GM21367 (cell line): Measurements from ENCODE around the gene MDGA2.

ENCODE experiments used
- ATAC-seq: cut with Tn5 transposase; IDR thresholded peaks from one replicate; pipeline ENCODE4 v1.9.1; 2021; ENCODE audit not compliant: unreplicated experiment

The MDGA2 gene

DNA sequence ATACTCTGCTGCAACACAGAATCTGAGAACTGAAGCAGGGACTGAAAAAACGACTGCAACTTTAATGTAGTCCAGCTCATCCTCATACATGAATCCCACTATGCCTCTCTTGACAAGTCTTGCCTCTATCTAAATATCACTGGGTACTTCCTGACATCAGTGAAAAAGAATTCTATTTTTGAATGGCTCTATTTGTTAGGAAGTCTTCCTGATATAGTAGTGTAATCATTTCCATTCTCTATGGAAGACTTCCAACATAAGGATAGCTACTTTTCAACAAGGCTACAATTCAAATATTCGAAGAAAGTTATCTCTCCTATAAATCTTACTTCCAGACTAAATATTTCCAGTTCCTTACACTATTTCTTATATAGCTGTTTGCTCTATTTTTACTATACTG, 167.5 kb downstream of the MDGA2 start:
- ATAC-seq = no peak

DNA sequence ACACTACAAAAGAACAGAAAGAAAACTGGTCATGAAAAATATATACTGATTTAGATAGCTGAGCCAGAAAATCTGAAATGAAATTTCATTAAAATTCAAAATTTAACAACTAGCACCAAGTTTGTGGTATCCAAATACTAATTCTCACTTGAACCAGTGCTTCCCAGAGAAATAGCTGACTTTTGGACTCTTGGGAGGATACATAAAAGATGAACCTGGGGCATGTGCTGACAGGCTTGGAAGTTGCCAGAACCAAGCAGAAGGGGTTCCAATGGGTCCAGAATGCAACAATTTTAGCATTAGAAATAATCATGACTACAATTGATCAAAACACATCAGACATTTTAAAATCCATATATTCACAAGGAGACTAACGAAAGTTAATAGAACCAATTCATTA, 175.0 kb downstream of the MDGA2 start:
- no peak for ATAC-seq

GRCh38 chr14:47490766-47491165, 184.6 kb downstream of the MDGA2 start:
- ATAC-seq = no peak

DNA sequence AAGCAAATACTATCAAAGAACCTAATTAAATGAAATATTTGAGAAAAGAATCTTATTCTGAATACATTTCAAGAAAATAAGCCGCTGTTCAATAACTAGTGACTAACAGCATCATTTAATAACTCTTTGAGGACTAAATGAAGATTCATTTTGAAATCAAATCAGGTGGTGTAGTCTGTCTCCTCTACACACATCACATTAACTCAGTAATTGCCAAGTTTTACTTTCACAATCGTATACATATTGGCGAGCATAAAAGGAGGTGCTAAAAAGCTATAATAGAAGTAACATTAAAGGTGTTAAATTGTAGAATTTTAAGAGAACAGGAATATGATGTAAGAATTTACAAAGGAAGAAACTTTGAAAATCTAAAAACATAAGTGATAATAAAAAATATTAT, 185.1 kb downstream of the MDGA2 start:
- no peak for ATAC-seq

GRCh38 chr14:47485421-47485820, 190.0 kb downstream of the MDGA2 start:
- no peak for ATAC-seq

DNA sequence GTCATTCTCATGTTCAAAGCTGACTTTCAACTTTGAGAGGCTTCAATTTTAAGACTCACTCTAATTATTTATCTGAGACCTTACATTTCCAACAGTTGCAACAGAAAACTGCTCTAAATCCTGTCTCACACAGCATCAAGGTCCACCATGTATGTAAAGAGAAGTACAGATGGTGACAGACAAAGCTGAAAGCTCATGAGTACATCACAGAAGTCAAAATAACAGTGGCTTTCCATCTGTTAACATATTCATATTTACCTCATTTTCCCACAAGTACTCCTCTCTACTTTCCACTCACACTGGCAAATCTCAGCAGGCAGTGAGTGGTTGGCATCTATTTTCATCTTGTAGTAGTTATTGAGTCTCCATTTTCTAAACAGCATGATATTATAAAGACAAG, 192.0 kb downstream of the MDGA2 start:
- no peak for ATAC-seq

GRCh38 chr14:47471075-47471474, 204.3 kb downstream of the MDGA2 start:
- no peak for ATAC-seq

DNA sequence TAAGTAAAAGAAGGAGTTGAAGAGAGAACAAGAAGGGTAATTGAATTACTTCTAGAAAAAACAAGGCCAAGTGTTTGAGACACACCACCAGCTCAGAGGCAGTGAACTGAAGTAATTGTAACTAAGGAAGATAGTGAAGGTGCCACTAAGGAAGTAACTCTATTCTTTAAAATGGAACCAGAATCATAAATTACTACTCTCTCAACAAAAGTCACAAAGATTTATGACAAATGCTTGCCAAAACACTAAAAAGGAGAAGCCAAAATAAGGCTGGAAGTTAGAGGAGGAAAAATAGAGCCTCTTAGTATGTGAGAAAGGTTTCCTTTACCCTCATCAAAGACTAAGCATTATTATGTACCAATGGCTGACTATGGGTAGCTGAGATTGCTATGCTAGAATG, 208.5 kb downstream of the MDGA2 start:
- no peak for ATAC-seq

DNA sequence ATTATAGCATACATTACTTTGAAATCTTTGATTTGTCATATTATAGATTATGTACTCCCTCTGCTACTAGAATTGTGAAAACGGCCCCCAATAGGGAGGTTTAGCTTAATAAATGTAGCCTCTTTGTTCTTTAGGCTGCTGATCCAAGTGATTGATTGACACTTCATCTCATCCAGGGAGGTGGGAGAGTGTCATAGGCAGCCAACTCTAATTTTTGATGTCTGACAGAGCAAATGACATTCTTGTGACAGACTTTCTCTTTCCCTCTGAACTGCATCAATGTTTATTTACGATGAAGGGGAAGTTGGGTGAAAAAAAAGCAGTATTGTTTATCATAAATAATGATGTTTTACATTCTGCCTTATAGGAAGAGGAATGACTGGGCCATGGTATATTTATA, 221.4 kb downstream of the MDGA2 start:
- no peak for ATAC-seq

- ATAC-seq = no peak
Measured at GRCh38 chr14:47447076-47447475, 228.3 kb downstream of the MDGA2 start.

DNA sequence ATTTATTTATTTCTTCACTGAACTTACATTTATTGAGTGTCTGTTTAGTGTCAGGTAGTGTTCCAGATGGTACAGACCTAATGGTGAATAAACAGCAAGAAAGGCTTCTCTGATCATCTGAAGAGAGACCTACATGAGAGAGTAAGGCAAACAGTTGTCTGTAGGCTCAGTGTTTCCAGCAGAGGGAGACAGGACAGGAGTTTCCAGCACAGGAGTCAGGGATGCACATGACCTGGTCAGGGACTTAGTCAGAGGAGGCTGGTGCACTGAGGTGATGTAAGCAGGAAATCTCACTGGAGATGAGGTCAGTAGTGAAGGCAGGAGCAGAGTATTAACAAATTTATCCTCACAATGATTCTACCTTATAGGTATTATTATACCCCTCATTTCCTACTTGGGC, 233.2 kb downstream of the MDGA2 start:
- no peak for ATAC-seq

DNA sequence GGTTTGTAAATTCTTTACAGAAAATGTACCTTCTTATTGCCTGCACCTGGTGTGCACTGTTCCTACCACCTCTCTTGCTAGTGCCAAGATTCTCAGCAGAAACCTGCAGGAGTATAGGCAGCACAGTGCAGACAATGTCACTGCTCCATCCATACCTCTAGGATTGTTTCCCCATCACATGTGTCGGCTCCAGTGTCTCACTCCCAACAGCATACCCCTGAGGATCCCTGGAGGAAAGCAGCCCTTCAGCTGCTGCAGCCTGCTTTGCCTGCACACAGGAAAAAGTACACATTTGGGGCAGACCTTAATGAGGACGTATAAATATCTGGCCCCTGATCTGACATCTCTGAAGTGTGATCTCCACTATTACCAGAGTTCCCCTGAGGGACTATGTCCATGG, 235.5 kb downstream of the MDGA2 start:
- ATAC-seq = no peak

GRCh38 chr14:47438650-47439140, 236.7 kb downstream of the MDGA2 start:
- ATAC-seq = no peak

DNA sequence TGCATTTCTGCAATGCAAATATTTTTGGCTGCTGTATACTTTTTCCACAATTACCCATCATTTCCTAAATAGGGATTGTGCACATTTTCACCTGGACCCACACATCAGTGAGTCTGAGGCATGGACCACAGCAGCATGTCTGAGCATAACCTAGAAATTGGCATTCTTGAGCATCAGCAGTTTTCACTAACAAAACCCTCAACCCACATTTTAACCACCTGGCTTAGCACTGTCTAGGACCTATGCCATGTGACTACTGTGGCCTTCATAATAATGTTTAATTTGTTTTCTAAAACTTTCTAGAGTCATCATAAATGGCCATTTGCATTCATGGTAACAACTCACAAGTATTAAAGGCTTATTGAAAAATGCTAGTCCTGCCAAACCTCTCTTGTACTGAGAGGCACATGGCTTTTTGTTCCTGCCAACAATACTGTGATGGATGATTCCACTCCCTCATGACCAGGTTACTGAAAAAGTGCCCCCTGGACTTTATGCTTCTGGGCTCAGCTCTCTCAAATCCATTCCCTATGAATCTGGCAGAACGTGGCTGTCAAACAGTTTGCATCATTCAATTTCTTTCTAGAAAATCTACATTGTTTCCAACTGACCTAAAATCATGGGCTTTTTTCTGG, 240.0 kb downstream of the MDGA2 start:
- no peak for ATAC-seq

- ATAC-seq = no peak
Measured at GRCh38 chr14:47427629-47428028, 247.8 kb downstream of the MDGA2 start.

DNA sequence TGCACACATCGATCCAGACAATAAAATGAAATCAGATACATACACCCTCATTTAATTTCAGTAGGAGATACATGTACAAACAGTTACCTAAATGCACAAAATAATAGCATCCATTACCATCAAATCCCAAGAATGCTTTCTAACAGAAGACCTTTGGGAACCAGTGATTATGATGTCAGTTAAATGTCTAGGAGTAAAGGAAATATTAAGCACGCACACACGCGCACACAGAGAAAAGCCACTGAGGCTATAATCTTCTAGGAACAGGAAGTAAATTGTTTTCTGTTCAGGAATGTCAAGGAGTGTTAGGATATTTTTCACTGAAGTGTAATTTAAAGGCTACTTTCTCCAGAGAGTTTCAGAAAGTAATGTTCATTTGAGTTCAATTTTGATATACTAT, 250.1 kb downstream of the MDGA2 start:
- no peak for ATAC-seq

- ATAC-seq = no peak
Measured at GRCh38 chr14:47422191-47422590, 253.2 kb downstream of the MDGA2 start.

DNA sequence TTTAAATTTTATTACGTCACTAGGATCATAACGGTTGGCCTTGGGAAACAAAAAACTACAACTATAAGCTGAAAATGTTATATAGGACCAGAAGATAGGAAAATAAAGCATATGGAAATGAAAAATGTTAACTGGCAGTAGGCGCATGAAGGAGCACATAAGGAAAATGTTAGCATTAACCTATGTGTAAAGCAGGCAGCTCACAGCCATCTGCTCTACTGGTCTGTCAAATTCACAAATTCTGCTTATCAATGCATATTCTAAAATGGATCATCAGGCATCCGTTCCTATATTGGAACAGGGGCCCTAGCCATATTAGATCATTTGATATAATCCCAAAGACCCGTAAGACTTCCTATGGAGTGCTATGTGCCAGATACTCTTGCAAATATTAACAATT, 263.9 kb downstream of the MDGA2 start:
- no peak for ATAC-seq

- ATAC-seq = no peak
Measured at GRCh38 chr14:47392326-47392725, 283.1 kb downstream of the MDGA2 start.

- no peak for ATAC-seq
Measured at GRCh38 chr14:47390831-47391504, 284.4 kb downstream of the MDGA2 start.

- no peak for ATAC-seq
Measured at GRCh38 chr14:47389535-47389934, 285.9 kb downstream of the MDGA2 start.

GRCh38 chr14:47366006-47366405, 309.4 kb downstream of the MDGA2 start:
- no peak for ATAC-seq

DNA sequence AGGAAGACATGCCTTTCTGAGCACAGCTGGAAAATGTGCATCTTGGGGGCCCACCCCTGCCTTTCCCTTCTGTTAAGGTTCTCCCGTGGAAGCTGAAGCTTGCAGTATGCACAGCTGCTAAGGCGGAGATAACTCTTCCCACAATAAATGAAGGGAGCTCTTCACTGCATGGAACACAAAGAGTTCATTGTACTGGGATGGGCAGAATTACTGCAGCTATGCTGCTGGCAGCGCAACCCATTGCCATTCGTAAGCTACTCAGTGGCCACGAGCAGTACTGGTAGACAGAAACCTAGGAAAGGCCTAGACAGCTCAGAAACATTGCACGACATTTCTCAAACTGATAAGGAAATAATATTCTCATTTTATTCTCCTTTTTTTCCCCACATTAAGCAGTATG, 310.2 kb downstream of the MDGA2 start:
- ATAC-seq = no peak
